A549 (cell line): ENCODE measurements around the gene DHX57.

Experiments
- FOSB ChIP-seq: fragments of 250-450 bp; sonication (Bioruptor Pico); IDR thresholded peaks from 2 replicates; pipeline ENCODE4 v1.5.0; 2020; ENCODE audit warnings: mild to moderate bottlenecking, moderate library complexity
- JUN ChIP-seq, 2 experiments: fragments of >200 bp; sonication (Bioruptor Twin); formaldehyde crosslinking; IDR thresholded peaks; 2 replicates in 1 of 2; 3 replicates in 1 of 2; pipeline ENCODE4 v1.6.1; 2016 to 2017
- POLR2A ChIP-seq: IDR thresholded peaks from 2 replicates; pipeline ENCODE4 v1.6.1; 2012; ENCODE audit warnings: mild to moderate bottlenecking, low read length
- RCOR1 ChIP-seq: fragments of 150-350 bp; IDR thresholded peaks from 2 replicates; pipeline ENCODE4 v1.6.1; 2014; ENCODE audit warnings: antibody characterized with exemption, low read length, low read depth
- RFX5 ChIP-seq: fragments of 450-650 bp; IDR thresholded peaks from 2 replicates; pipeline ENCODE4 v1.7.1; 2014; ENCODE audit warnings: antibody characterized with exemption, mild to moderate bottlenecking, moderate library complexity
- TF ChIP-seq, protein P1 (sequence below): fragments of >200 bp; sonication (Bioruptor Twin); formaldehyde crosslinking; IDR thresholded peaks from 3 replicates; pipeline ENCODE4 v1.5.1; 2016
- TF ChIP-seq, protein P2 (sequence below): IDR thresholded peaks from 2 replicates; pipeline ENCODE4 v1.6.1; 2012

DNA sequence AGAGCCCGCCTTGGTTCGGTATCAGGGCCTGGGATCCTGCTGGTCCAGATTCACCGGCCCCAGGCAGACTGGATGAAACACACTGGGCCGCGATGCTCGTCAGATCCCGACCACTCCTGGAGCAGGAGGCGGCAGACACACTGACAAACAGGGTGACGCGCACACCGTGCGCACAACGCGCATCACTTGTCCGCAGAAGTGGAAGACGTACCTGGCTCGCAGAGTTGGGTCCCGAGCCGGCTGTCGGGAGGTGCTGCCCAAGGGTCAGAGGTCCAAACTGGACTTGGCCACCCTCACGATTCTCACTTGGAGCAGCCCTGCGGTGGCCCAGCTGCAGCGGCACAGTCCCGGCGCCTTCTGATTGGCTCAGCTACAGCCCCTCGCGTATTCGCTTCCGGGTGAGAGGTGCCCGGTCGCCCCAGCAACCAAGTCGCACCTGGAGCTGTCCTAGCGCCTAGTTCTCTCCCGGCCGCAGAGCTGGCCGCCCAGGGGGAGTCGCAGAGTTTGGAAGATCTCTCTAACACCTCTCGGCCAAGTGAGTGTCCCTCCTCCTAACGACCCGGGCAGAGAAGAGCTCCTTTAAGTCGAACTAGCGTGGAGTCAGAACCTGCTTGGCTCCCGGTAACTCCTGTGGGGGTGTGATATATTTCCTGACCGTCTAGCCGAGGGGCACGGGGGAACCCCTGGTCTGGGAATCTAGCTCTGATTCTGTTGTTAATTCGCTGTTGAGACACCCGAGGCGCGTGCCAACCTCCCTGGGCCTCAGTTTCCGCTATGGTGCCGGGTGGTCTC lies at the start of gene DHX57, which contains the start of gene MORN2:
- TF ChIP-seq, protein P1, sequence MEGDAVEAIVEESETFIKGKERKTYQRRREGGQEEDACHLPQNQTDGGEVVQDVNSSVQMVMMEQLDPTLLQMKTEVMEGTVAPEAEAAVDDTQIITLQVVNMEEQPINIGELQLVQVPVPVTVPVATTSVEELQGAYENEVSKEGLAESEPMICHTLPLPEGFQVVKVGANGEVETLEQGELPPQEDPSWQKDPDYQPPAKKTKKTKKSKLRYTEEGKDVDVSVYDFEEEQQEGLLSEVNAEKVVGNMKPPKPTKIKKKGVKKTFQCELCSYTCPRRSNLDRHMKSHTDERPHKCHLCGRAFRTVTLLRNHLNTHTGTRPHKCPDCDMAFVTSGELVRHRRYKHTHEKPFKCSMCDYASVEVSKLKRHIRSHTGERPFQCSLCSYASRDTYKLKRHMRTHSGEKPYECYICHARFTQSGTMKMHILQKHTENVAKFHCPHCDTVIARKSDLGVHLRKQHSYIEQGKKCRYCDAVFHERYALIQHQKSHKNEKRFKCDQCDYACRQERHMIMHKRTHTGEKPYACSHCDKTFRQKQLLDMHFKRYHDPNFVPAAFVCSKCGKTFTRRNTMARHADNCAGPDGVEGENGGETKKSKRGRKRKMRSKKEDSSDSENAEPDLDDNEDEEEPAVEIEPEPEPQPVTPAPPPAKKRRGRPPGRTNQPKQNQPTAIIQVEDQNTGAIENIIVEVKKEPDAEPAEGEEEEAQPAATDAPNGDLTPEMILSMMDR, result no peak
- TF ChIP-seq POLR2A, result peak; percentile 79
- TF ChIP-seq JUN (IDR thresholded peaks at IDR 0.05), result peak in 1 of 2 experiments; percentile 69; a peak in 3 of 5 replicates
- no peak for TF ChIP-seq FOSB
- TF ChIP-seq RFX5, result no peak
- TF ChIP-seq RCOR1, result no peak
- TF ChIP-seq, protein P2, sequence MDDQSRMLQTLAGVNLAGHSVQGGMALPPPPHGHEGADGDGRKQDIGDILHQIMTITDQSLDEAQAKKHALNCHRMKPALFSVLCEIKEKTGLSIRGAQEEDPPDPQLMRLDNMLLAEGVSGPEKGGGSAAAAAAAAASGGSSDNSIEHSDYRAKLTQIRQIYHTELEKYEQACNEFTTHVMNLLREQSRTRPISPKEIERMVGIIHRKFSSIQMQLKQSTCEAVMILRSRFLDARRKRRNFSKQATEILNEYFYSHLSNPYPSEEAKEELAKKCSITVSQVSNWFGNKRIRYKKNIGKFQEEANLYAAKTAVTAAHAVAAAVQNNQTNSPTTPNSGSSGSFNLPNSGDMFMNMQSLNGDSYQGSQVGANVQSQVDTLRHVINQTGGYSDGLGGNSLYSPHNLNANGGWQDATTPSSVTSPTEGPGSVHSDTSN, result 0 out of 2 replicates have a peak, but pooled peaks have one; percentile 64
